Stimulated activated CD4-positive, alpha-beta T cell treated with anti-CD3 and anti-CD28 coated beads, Interleukin-1b, Interleukin-23, amount 100 ng/mL, for 24 hours (primary cell): ENCODE results near the gene NKAIN4.
"Not testable (repeated sequence)": the region's sequence is repeated elsewhere in the genome, so short reads cannot be mapped to it uniquely, and the experiment has no call there.

Experiments
- DNase-seq, 4 experiments: peaks; one replicate each; pipeline ENCODE4 v3.0.0-alpha.2; 2020; ENCODE audit warnings: low read depth in 4 of 4, low spot score in 1 of 4

The NKAIN4 gene

DNA sequence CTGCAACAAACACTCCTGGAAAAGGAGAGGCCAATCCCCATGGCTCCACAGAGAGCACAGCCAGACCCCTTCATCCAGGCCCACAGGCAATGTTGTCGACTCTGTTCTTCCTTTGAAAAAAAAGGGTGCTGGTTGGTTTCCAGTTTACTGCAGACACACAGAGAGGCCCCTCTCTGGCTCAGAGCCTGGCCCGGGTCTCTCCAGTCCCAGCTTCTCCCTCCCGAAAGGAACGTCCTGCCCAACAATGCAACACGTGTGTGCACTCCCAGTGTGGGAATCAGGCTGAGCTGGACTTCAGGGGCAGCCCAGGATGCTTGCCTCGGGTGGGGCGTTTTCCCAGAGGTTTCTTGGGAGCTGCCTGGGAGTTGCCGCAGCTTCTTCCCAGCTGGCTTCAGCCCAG, 4.5 kb upstream of the NKAIN4 start:
- no peak for DNase-seq

DNA sequence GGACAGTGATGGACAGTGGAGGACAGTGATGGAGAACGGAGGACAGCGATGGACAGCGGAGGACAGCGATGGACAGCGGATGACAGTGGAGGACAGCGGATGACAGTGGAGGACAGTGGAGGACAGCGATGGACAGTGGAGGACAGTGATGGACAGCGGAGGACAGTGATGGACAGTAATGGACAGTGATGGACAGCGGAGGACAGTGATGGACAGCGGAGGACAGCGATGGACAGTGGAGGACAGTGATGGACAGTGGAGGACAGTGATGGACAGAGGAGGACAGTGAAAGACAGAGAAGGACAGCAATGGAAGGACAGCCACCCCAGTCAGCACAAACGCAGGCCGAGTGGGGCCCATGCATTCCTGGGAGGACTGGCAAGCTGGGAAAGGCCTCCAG, 3.4 kb upstream of the NKAIN4 start:
- DNase-seq = no peak

GRCh38 chr20:63256954-63257353, 2.7 kb upstream of the NKAIN4 start:
- no peak for DNase-seq

- DNase-seq = no peak
Measured at GRCh38 chr20:63255931-63256704, 1.9 kb upstream of the NKAIN4 start.

DNA sequence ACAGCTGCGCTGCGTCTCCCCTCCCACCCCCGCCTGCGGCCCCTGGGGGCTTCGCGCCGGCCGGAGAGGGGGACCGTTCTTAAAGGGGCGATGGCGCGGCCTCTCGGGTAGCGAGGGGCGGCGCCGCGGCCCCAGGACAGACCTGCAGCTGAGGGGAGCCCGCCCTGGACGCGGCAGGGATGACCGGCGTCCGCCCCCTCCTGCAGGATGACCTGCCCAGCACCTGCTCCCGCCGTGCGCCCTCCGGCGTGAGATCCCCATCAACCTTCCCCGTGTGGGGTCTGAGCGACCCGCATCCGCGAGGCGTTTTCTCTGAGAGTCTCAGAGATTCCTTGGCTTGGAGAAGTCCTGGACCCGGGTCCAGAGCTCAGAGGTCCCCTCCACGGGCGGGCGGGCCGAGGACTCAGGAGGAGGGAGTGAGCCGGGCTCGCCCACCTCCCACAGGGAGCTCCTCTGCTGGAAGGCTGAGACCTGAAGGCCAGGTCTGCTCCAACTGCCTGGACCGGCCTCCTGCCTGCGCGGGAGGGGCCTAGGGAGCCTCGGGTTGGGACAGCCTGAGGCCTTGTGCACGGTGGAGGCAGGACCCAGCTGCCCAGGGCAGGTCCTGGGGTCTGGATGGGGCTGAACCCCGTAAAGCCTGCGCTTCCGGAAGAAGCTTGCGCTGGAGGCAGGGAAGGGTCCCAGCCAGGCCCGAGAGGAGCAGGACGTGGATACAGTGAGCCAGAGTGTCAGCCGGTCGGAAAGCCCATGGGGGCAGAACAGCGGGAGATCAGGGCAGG, 532 bp upstream of the NKAIN4 start:
- no peak for DNase-seq

GRCh38 chr20:63253438-63254231, 628 bp downstream of the NKAIN4 start:
- no peak for DNase-seq

DNA sequence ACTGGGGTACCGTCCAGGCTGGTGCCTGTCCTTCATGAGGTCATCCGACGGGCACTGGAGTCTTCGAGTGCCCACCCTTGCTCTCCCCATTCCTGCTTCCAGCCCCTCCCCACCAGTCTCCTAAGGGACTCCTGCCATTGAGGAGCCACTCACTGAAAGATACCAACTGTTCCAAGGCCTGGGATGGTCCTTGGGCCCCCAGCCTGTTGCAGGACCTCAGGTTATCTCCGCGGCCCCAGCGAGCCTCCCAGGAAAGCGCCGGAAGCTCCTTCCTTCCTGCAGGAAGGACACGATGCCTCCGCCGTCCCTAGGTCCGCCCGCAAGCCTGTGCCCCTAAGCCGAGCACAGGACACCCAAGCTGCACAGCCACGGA, 1.2 kb downstream of the NKAIN4 start:
- DNase-seq = no peak

DNA sequence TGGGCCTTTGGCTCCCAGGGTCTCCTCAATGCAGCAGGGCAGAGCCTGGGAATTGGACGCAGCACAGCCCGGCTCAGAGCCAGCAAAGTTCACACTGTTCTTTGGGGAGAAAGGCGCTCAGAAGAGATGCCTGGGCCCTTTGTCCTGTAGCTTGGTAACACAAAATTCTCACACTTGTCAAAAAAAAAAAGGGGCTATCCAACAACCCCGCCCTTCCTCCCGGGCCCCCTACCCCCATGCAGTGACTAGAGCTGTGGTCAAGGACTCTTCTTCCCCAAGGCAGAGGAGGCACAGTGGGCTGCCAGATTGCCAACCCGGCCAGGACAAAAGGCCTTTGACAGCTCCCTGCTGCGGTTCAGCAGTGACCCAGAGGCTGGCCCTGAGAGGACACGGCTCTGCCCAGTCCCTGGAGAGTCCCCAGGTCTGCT, 2.0 kb downstream of the NKAIN4 start:
- DNase-seq = no peak

GRCh38 chr20:63251350-63251749, 2.9 kb downstream of the NKAIN4 start:
- not testable (repeated sequence) for DNase-seq

GRCh38 chr20:63249891-63250290, 4.4 kb downstream of the NKAIN4 start:
- DNase-seq = no peak

DNA sequence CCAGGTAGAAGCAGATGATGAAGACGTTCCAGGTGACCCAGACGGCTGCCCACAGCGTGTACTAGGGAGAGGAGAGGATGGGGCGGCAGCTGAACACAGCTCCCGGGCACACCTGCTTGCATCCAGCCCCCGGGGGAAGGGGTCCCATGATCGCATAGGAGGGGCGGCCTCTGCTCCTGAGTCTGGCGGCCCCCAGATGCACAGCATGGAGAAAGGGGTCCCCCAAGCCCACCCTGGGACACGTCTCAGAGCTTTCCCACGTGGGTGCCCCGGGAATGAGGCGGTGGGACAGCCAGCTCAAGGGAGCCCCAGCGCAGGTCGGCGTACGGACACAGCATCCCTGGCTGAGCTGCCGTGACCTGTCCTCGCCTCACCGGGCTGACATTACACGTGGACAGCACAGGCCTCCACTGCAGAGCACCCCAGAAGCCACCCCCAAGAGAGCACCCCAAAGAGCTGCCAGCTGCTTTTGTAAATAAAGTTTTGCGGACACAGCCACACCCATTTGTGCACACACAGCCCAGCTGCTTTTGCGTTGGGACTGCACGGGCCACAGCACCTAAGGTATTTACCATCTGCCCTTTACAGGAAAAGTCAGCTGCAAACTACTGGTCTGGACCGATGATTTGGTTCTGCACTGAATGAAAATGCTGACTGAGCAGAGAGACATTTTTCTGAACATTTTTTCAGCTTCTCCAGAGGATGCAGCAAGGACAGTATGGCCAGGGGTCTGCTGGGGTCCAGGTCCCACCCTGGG, 5.2 kb downstream of the NKAIN4 start:
- no peak for DNase-seq

GRCh38 chr20:63247671-63248228, 6.5 kb downstream of the NKAIN4 start:
- DNase-seq = no peak

DNA sequence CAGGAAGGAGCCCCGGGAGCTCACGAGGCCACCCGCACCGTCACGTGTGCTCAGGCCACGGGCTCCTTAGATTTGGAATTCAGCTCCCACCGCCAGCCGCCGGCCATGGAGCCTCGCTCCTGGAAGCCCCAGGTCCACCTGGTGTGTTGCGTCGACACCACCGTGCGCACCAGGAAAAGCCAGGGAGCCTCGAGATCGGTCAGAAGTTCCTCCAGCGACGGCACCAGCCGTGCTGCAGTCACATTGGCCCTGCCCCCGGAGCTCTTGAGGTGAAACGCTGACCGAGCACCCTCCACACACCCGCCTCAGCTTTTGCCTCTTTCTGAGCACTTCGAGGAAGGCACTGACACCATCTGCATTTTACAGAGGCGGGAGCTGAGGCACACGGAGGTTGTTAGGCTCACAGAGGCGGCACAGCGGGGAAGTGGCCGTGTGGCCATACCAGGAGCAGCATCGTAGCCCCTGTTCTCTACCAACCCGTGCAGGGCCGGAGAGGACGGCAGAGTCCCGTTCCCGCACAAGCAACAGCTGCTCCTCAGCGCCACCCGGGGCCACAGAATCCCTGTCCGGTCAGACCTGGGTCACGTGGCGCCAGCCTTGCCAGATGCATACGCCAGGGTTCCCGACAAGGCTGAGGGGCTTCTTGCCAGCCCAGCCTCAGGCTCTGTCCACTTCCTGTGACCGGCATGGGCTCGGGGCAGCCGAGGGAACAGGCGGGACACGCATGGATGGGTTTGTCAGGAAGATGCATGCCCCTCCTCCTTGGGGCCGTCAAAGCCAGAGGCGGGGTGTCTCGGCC, 7.6 kb downstream of the NKAIN4 start:
- no peak for DNase-seq

GRCh38 chr20:63244468-63244867, 9.8 kb downstream of the NKAIN4 start:
- no peak for DNase-seq

- DNase-seq = no peak
Measured at GRCh38 chr20:63243604-63244247, 10.5 kb downstream of the NKAIN4 start.

DNA sequence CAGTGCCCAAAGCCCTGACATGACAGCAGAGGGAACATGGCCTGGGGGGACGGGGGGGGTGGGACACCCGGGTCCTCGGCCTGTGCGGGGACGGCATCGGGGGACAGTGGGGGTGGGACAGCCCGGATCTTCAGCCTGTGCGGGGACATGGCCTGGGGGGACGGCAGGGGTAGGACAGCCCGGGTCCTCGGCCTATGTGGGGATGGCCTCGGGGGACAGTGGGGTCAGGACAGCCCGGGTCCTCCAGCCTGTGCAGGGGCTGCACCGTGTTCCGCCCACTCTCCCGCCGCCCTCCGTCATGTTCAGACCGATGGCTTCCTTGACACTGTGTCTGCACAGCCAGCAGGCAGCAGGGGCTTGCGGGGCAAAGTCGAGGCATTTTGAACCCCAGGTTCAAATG, 11.5 kb downstream of the NKAIN4 start:
- no peak for DNase-seq

- no peak for DNase-seq
Measured at GRCh38 chr20:63241272-63241671, 13.0 kb downstream of the NKAIN4 start.

GRCh38 chr20:63240004-63240403, 14.3 kb downstream of the NKAIN4 start:
- DNase-seq = no peak

DNA sequence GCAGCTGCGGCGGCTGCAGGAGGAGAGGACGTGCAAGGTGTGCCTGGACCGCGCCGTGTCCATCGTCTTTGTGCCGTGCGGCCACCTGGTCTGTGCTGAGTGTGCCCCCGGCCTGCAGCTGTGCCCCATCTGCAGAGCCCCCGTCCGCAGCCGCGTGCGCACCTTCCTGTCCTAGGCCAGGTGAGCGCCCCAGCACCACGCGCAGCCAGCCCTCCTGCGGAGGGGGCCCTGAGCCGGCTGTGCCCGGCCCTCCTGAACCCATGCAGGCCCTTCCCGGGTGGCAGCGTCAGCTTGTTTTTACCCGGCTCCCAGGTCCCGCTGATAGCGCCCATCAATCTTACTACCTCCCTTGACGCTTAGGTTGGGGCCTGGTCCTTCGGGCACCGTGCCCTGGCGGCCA, 14.8 kb downstream of the NKAIN4 start:
- DNase-seq = no peak
